Activated naive CD8-positive, alpha-beta T cell treated with anti-CD3 and anti-CD28 coated beads for 36 hours (primary cell): ENCODE results near the gene SMCHD1. TPM values are rescaled to one million over a fixed set of nuclear protein-coding genes. Genes with fewer than 3 reads are reported as not detected.

ENCODE experiments used
- total RNA-seq, 2 experiments: library from RNA; stranded (reverse); gene quantifications; one replicate each; pipeline ENCODE4 v1.2.3, GENCODE V29; 2021

SMCHD1 gene
- total RNA-seq, 2 experiments from 2014 or later: 85.1 to 97.2 TPM

Other genes with a start within 250 kb of the SMCHD1 start
- gene METTL4, start 84.2 kb upstream of the SMCHD1 start, total RNA-seq: 10 to 100 TPM; 20.4 to 22.2 TPM
- 10 to 100 TPM; 81.6 to 89.7 TPM for gene NDC80, start 84.2 kb upstream of the SMCHD1 start, total RNA-seq
- gene EMILIN2, start 191.3 kb downstream of the SMCHD1 start, total RNA-seq: 10 to 100 TPM; 26.3 to 30.2 TPM